Measurements from ENCODE around the gene RCAN1.

RCAN1 gene

DNA sequence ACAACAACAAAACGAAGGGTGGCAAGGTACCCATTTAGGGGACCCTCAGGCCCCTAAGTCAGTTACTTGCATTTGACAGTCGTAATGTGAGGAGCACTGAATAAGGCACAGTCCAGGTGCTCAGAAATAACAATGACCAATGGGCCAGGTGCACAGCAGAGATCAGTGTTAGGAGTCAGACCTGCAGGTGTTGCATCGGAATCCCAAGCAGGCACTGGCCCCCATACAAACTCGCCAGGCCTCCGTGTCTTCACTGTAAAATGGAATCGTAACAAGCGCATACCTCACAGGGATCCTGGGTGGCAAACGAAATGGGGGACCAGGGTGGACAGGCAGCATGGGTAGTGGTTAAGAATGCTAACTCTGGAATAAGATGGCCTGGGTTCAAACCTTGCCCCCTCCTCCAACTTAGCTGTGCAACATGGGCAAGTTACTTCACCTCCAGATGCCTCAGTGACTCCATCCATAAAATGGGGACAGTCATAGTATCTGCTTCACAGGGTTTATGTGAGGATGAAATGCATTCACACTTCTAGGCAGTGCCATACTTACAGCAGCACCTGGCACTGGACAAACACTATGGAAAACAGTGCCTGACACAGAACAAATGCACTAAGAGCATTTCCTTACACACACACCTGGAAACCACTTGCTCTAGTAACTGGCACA is 20.2 kb downstream of the RCAN1 start (continued):
- TF ChIP-seq KLF10 (tag by site-specific recombination; IDR thresholded peaks at IDR 0.05) (no peak), ZNF76 (tag by site-specific recombination; IDR thresholded peaks at IDR 0.05; ENCODE audit: borderline replicate concordance, low read depth) (no peak), ZFP41 (tag by site-specific recombination; IDR thresholded peaks at IDR 0.05; ENCODE audit: borderline replicate concordance) (no peak), PRDM1 (tag by site-specific recombination; IDR thresholded peaks at IDR 0.05) (no peak), EGR2 (tag by site-specific recombination; IDR thresholded peaks at IDR 0.05; ENCODE audit: low read depth) (no peak)
- TF ChIP-seq, protein P1, sequence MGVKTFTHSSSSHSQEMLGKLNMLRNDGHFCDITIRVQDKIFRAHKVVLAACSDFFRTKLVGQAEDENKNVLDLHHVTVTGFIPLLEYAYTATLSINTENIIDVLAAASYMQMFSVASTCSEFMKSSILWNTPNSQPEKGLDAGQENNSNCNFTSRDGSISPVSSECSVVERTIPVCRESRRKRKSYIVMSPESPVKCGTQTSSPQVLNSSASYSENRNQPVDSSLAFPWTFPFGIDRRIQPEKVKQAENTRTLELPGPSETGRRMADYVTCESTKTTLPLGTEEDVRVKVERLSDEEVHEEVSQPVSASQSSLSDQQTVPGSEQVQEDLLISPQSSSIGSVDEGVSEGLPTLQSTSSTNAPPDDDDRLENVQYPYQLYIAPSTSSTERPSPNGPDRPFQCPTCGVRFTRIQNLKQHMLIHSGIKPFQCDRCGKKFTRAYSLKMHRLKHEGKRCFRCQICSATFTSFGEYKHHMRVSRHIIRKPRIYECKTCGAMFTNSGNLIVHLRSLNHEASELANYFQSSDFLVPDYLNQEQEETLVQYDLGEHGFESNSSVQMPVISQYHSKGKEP (tag by site-specific recombination; IDR thresholded peaks at IDR 0.05), result no peak

- POLR2A ChIA-PET, result no interaction called here
- Histone ChIP-seq H3K27ac (ENCODE audit: extremely low read depth, low read depth, low read length) (no peak overlapping the region), H3K9me3 (ENCODE audit: control insufficient read depth, insufficient read depth, low read depth, low read length) (no peaks in the 10 kb centered on the region), H3K4me3 (ENCODE audit: low read depth, low read length) (no peak overlapping the region), H3K4me1 (ENCODE audit: control insufficient read depth, insufficient read depth, low read length) (peaks cover 5% of the 10 kb centered on the region; the same call in 1 of the 2 replicates), H3K36me3 (ENCODE audit: control insufficient read depth in 2 of 2, insufficient read depth in 1 of 2, low read length in 2 of 2) (no peaks in the 10 kb centered on the region)
- TF ChIP-seq KLF1 (tag by site-specific recombination; IDR thresholded peaks at IDR 0.05), result peak; percentile 65
- no peak for TF ChIP-seq ZNF354C (tag by site-specific recombination; IDR thresholded peaks at IDR 0.05; ENCODE audit: borderline replicate concordance, low read depth)
- CTCF ChIA-PET, result interaction anchor here (0.7 to 4.0 kb wide), 3 partner anchors 9 to 86 kb away, joined by 3 to 36 read pairs (median 6); no protein-coding TSS in a partner anchor
Measured at GRCh38 chr21:34593954-34594531, 20.9 kb downstream of the RCAN1 start.

GRCh38 chr21:34593423-34593822 is 21.5 kb downstream of the RCAN1 start:
- Histone ChIP-seq H3K4me1 (ENCODE audit: control insufficient read depth, insufficient read depth, low read length) (0 out of 2 replicates have a peak, but pooled peaks cover under 1% of the 10 kb centered on the region), H3K36me3 (ENCODE audit: control insufficient read depth in 2 of 2, insufficient read depth in 1 of 2, low read length in 2 of 2) (no peaks in the 10 kb centered on the region), H3K4me3 (ENCODE audit: low read depth, low read length) (no peak overlapping the region), H3K27ac (ENCODE audit: extremely low read depth, low read depth, low read length) (no peak overlapping the region), H3K9me3 (ENCODE audit: control insufficient read depth, insufficient read depth, low read depth, low read length) (no peaks in the 10 kb centered on the region)
- TF ChIP-seq ZEB2 (tag by site-specific recombination; IDR thresholded peaks at IDR 0.05), result no peak
- no peak for TF ChIP-seq ZNF223 (tag by site-specific recombination; IDR thresholded peaks at IDR 0.05)
- TF ChIP-seq YY2 (tag by site-specific recombination; IDR thresholded peaks at IDR 0.05), result no peak
- no peak for TF ChIP-seq ZNF19 (tag by site-specific recombination; IDR thresholded peaks at IDR 0.05; ENCODE audit: low read depth)
- no peak for TF ChIP-seq ZNF664 (tag by site-specific recombination; IDR thresholded peaks at IDR 0.05)
- CTCF ChIA-PET, result interaction anchor here (0.7 to 4.0 kb wide), 4 partner anchors 9 to 86 kb away, joined by 3 to 36 read pairs (median 5); no protein-coding TSS in a partner anchor
- POLR2A ChIA-PET, result no interaction called here

- no peak overlapping the region for H3K27ac ChIP-seq (ENCODE audit: extremely low read depth, low read depth, low read length)
- H3K4me1 ChIP-seq (ENCODE audit: control insufficient read depth, insufficient read depth, low read length), result no peaks in the 10 kb centered on the region
- H3K4me3 ChIP-seq (ENCODE audit: low read depth, low read length), result no peak overlapping the region
- ChIA-PET CTCF (interaction anchor here (0.8 to 4.0 kb wide), 4 partner anchors 10 to 82 kb away, joined by 3 to 36 read pairs (median 5); no protein-coding TSS in a partner anchor), POLR2A (no interaction called here)
- H3K9me3 ChIP-seq (ENCODE audit: control insufficient read depth, insufficient read depth, low read depth, low read length), result no peaks in the 10 kb centered on the region
- no peak for TF ChIP-seq ZNF239 (tag by site-specific recombination; IDR thresholded peaks at IDR 0.05)
- 0 out of 2 replicates have a peak, but pooled peaks have one; percentile 42 for TF ChIP-seq ZFHX2 (tag by site-specific recombination; conservative IDR thresholded peaks at IDR 0.05)
- TF ChIP-seq GLI2 (tag by site-specific recombination; IDR thresholded peaks at IDR 0.05; ENCODE audit: borderline replicate concordance, low read depth), result no peak
- no peak for TF ChIP-seq ZNF274 (IDR thresholded peaks at IDR 0.05; ENCODE audit: low read length)
- TF ChIP-seq ZNF274 (tag by site-specific recombination; IDR thresholded peaks at IDR 0.05; ENCODE audit: borderline replicate concordance), result no peak
- TF ChIP-seq REPIN1 (tag by site-specific recombination; IDR thresholded peaks at IDR 0.05; ENCODE audit: low read depth), result no peak
- H3K36me3 ChIP-seq (ENCODE audit: control insufficient read depth in 2 of 2, insufficient read depth in 1 of 2, low read length in 2 of 2), result no peaks in the 10 kb centered on the region
Measured at GRCh38 chr21:34592120-34592955, 22.6 kb downstream of the RCAN1 start.
